Measurements from ENCODE around the gene NLRP6. TPM values are rescaled to one million over a fixed set of nuclear protein-coding genes. Genes with fewer than 3 reads are reported as not detected.

The NLRP6 gene
- total and polyA plus RNA-seq, 2 experiments from 2014 or later, result 1.4 TPM; not detected in 1

GRCh38 chr11:281486-282161 is 3.4 kb downstream of the NLRP6 start:
- H4K20me1 ChIP-seq (ENCODE audit: insufficient read depth, poor library complexity, severe bottlenecking), result no peaks in the 10 kb centered on the region
- H3K4me2 ChIP-seq, result no peak overlapping the region
- 94% methylated on average over 22 of the region's 26 CpGs for WGBS (ENCODE audit: low lambda C conversion rate, missing lambda C conversion rate)
- H3K27ac ChIP-seq, result no peak overlapping the region
- no peak overlapping the region for H3K4me3 ChIP-seq
- no peak overlapping the region for H2AFZ ChIP-seq
- H3K9me2 ChIP-seq (replicated peaks; ENCODE audit: insufficient read depth), result no peaks in the 10 kb centered on the region
- H3K36me3 ChIP-seq (replicated peaks; ENCODE audit: insufficient read depth, low read depth), result no peaks in the 10 kb centered on the region
- no peaks in the 10 kb centered on the region for H3K79me2 ChIP-seq
- no peaks in the 10 kb centered on the region for H3K27me3 ChIP-seq
- no peaks in the 10 kb centered on the region for H3K9me3 ChIP-seq (ENCODE audit: low read depth)
- no peak for TF ChIP-seq EZH2phosphoT487 (IDR thresholded peaks at IDR 0.05; ENCODE audit: low read depth, severe bottlenecking, unreplicated experiment)
- no peak for TF ChIP-seq CTCF (IDR thresholded peaks at IDR 0.05; ENCODE audit: poor library complexity)
- no peak for TF ChIP-seq EZH2 (IDR thresholded peaks at IDR 0.05; ENCODE audit: borderline replicate concordance)
- no peaks in the 10 kb centered on the region for H3K4me1 ChIP-seq (ENCODE audit: insufficient read depth)
- DNase-seq (ENCODE audit: low spot score), result no peak

- no peak overlapping the region for H3K4me3 ChIP-seq
- no peaks in the 10 kb centered on the region for H3K79me2 ChIP-seq
- H3K27me3 ChIP-seq, result no peaks in the 10 kb centered on the region
- H4K20me1 ChIP-seq (ENCODE audit: insufficient read depth, poor library complexity, severe bottlenecking), result no peaks in the 10 kb centered on the region
- 87% methylated on average over 4 of the region's 4 CpGs for WGBS (ENCODE audit: low lambda C conversion rate, missing lambda C conversion rate)
- H3K9me3 ChIP-seq (ENCODE audit: low read depth), result no peaks in the 10 kb centered on the region
- no peak for TF ChIP-seq EZH2 (IDR thresholded peaks at IDR 0.05; ENCODE audit: borderline replicate concordance)
- no peak for TF ChIP-seq CTCF (IDR thresholded peaks at IDR 0.05; ENCODE audit: poor library complexity)
- no peak for TF ChIP-seq EZH2phosphoT487 (IDR thresholded peaks at IDR 0.05; ENCODE audit: low read depth, severe bottlenecking, unreplicated experiment)
- no peak for DNase-seq (ENCODE audit: low spot score)
- H3K9me2 ChIP-seq (replicated peaks; ENCODE audit: insufficient read depth), result no peaks in the 10 kb centered on the region
- no peak overlapping the region for H2AFZ ChIP-seq
- H3K4me2 ChIP-seq, result no peak overlapping the region
- no peak overlapping the region for H3K27ac ChIP-seq
- H3K36me3 ChIP-seq (replicated peaks; ENCODE audit: insufficient read depth, low read depth), result no peaks in the 10 kb centered on the region
- no peaks in the 10 kb centered on the region for H3K4me1 ChIP-seq (ENCODE audit: insufficient read depth)
Measured at GRCh38 chr11:282171-282570, 4.0 kb downstream of the NLRP6 start.

GRCh38 chr11:282630-283360 is 4.6 kb downstream of the NLRP6 start:
- Histone ChIP-seq H4K20me1 (ENCODE audit: insufficient read depth, poor library complexity, severe bottlenecking) (no peaks in the 10 kb centered on the region), H3K9me2 (replicated peaks; ENCODE audit: insufficient read depth) (no peaks in the 10 kb centered on the region), H3K36me3 (replicated peaks; ENCODE audit: insufficient read depth, low read depth) (no peaks in the 10 kb centered on the region), H3K79me2 (no peaks in the 10 kb centered on the region), H3K27me3 (no peaks in the 10 kb centered on the region), H3K4me2 (no peak overlapping the region), H3K9me3 (ENCODE audit: low read depth) (no peaks in the 10 kb centered on the region), H3K4me1 (ENCODE audit: insufficient read depth) (peaks cover 1% of the 10 kb centered on the region), H3K27ac (no peak overlapping the region), H3K4me3 (no peak overlapping the region), H2AFZ (no peak overlapping the region)
- TF ChIP-seq EZH2 (IDR thresholded peaks at IDR 0.05; ENCODE audit: borderline replicate concordance) (no peak), CTCF (IDR thresholded peaks at IDR 0.05; ENCODE audit: poor library complexity) (no peak), EZH2phosphoT487 (IDR thresholded peaks at IDR 0.05; ENCODE audit: low read depth, severe bottlenecking, unreplicated experiment) (no peak)
- 73% methylated on average over 10 of the region's 13 CpGs for WGBS (ENCODE audit: low lambda C conversion rate, missing lambda C conversion rate)
- DNase-seq (ENCODE audit: low spot score), result no peak

Data from hepatocyte (in vitro differentiated cells).